ENCODE measurements around the gene LSM7.

Gene LSM7

GRCh38 chr19:2371656-2372055 is 43.3 kb upstream of the LSM7 start:
- DNase-seq (ENCODE audit: low read depth, low spot score), result no peak
- ChIA-PET POLR2A (no interaction called here), CTCF (interaction anchor here (1.8 kb wide), 1 partner anchor 12 kb away, joined by 5 read pairs; no protein-coding TSS in a partner anchor)
- TF ChIP-seq CTCF (IDR thresholded peaks at IDR 0.05; ENCODE audit: insufficient read depth, low read length, missing control alignments), result no peak
- H3K4me3 ChIP-seq (ENCODE audit: low read depth, low read length), result no peak overlapping the region

- POLR2A ChIA-PET, result interaction anchor here (0.5 to 0.7 kb wide), 2 partner anchors 9 to 73 kb away, joined by 3 read pairs; no protein-coding TSS in a partner anchor
- TF ChIP-seq CTCF (IDR thresholded peaks at IDR 0.05; ENCODE audit: insufficient read depth, low read length, missing control alignments), result no peak
- DNase-seq (ENCODE audit: low read depth, low spot score), result no peak
- CTCF ChIA-PET, result interaction anchor here (1.0 to 1.7 kb wide), 3 partner anchors 13 to 27 kb away, joined by 3 to 6 read pairs (median 4); no protein-coding TSS in a partner anchor
- no peak overlapping the region for H3K4me3 ChIP-seq (ENCODE audit: low read depth, low read length)
These were observed 37.0 kb upstream of the LSM7 start for GRCh38 chr19:2365201-2365970.

GRCh38 chr19:2363419-2363818 is 35.0 kb upstream of the LSM7 start:
- CTCF ChIA-PET, result no interaction called here
- POLR2A ChIA-PET, result no interaction called here
- no peak for DNase-seq (ENCODE audit: low read depth, low spot score)
- no peak for TF ChIP-seq CTCF (IDR thresholded peaks at IDR 0.05; ENCODE audit: insufficient read depth, low read length, missing control alignments)
- H3K4me3 ChIP-seq (ENCODE audit: low read depth, low read length), result no peak overlapping the region

GRCh38 chr19:2362970-2363300 is 34.5 kb upstream of the LSM7 start:
- CTCF ChIA-PET, result no interaction called here
- TF ChIP-seq CTCF (IDR thresholded peaks at IDR 0.05; ENCODE audit: insufficient read depth, low read length, missing control alignments), result no peak
- no peak overlapping the region for H3K4me3 ChIP-seq (ENCODE audit: low read depth, low read length)
- POLR2A ChIA-PET, result no interaction called here
- no peak for DNase-seq (ENCODE audit: low read depth, low spot score)

GRCh38 chr19:2362046-2362969 is 33.9 kb upstream of the LSM7 start:
- ChIA-PET CTCF (no interaction called here), POLR2A (no interaction called here)
- DNase-seq (ENCODE audit: low read depth, low spot score), result no peak
- TF ChIP-seq CTCF (IDR thresholded peaks at IDR 0.05; ENCODE audit: insufficient read depth, low read length, missing control alignments), result no peak
- H3K4me3 ChIP-seq (ENCODE audit: low read depth, low read length), result no peak overlapping the region

Data from AG04449 (cell line).